Epithelial cell of esophagus (primary cell): ENCODE data around the gene KREMEN2.
A peak's percentile ranks its signal among the peaks of the same experiment; 100 is the strongest.

Experiments used
- DNase-seq: peaks from one replicate; pipeline ENCODE4 v3.0.0; 2010; ENCODE audit warnings: low read depth
- H3K4me3 ChIP-seq: 2 replicates; pipeline ENCODE4 v1.5.1; 2011; ENCODE audit warnings: mild to moderate bottlenecking, low read length, control low read depth
- TF ChIP-seq, protein P1 (sequence below): IDR thresholded peaks from 2 replicates; pipeline ENCODE4 v1.5.1; 2011; ENCODE audit warnings: low read depth, mild to moderate bottlenecking, low read length, control low read depth, inconsistent platforms; ENCODE audit not compliant: insufficient read depth; ENCODE audit errors: missing control alignments

Gene KREMEN2

DNA sequence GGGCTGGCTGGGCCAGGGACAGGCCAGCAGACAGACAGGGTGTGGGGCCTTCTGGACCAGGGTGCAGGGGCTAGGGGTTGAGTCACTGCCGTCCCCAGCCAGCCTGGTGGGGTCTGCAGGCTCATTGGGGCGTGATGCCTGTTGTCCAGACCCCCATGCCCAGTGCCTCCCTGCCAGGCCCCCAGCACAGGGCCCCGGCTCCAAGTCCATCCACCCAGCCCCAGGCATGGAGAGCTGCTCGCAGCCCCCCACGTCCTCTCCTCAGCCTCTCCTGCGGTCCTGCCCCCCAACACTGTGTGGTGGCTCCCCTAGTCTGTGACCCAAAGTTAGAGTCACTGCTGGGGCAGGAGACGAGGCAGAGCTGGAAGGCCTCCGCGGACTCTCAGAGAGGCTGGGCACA lies 23.2 kb downstream of the KREMEN2 start:
- H3K4me3 ChIP-seq = no peak overlapping the region
- TF ChIP-seq, protein P1, sequence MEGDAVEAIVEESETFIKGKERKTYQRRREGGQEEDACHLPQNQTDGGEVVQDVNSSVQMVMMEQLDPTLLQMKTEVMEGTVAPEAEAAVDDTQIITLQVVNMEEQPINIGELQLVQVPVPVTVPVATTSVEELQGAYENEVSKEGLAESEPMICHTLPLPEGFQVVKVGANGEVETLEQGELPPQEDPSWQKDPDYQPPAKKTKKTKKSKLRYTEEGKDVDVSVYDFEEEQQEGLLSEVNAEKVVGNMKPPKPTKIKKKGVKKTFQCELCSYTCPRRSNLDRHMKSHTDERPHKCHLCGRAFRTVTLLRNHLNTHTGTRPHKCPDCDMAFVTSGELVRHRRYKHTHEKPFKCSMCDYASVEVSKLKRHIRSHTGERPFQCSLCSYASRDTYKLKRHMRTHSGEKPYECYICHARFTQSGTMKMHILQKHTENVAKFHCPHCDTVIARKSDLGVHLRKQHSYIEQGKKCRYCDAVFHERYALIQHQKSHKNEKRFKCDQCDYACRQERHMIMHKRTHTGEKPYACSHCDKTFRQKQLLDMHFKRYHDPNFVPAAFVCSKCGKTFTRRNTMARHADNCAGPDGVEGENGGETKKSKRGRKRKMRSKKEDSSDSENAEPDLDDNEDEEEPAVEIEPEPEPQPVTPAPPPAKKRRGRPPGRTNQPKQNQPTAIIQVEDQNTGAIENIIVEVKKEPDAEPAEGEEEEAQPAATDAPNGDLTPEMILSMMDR = no peak
- no peak for DNase-seq

DNA sequence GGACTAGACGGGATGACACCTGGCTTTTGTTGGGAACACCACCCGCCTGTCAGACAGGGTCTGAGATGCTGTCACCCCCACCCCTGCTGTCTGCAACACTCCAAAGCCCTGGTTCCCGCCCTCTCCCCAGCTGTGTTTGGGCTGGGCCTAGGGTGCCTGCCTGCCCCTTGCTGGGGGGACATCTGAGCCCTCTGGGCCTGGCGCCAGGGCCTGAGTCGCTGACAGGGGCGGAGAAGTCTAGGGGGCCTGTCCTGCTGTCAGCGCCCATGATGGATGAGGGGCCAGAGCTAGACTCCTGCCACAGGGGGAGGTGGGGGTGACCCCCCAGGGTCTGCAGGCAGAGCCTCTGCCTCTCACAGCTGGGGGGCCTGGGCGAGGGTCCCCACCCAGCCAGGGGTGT lies 23.8 kb downstream of the KREMEN2 start:
- no peak overlapping the region for H3K4me3 ChIP-seq
- TF ChIP-seq, protein P1 = no peak
- no peak for DNase-seq

DNA sequence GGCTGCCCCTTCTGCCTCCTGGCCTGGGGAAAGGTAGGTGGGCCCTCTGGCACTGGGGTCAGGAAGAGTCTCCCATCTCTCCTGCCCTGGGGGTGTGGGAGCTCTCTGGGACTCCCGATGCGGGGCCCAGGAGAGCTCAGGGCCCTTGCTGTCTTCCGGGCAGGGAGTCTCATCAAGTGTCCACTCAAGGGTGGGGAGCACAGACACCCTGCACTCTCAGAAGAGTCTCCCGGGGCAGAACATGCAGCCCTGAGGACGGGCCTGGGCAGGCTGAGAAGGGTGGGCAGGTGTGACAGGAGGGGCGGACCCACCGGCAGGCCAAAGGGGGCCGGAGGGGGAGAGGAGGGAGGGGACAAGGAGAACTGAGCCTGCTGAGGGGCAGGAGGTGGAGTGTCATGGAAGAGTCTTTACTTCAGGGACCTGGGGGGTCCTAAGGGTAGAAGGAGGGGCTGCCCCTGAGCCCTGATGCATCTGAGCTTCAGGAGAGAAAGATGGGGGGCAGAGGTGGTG lies 24.6 kb downstream of the KREMEN2 start:
- no peak overlapping the region for H3K4me3 ChIP-seq
- TF ChIP-seq, protein P1 = no peak
- DNase-seq = no peak

DNA sequence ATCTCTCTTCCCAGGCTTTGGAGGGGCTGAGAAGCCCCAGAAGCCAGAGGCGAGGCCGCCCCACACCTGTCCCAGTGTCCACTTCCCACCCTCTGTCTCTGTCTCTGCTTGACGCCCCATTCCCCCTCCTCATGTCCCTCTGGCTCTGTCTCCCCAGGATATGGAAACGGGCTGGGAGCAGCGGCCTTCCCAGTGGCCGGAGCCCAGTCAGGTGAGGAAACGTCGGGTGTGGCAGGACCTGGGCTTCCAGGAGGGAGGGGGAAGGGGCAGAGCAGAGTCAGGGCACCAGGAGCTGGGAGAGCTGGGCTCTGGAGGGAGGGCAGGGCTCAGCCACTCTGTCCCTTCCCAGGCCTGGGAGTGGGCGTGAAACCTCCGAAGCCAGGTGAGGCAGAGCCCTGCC lies 26.8 kb downstream of the KREMEN2 start:
- TF ChIP-seq, protein P1 = no peak
- H3K4me3 ChIP-seq = no peak overlapping the region
- no peak for DNase-seq

DNA sequence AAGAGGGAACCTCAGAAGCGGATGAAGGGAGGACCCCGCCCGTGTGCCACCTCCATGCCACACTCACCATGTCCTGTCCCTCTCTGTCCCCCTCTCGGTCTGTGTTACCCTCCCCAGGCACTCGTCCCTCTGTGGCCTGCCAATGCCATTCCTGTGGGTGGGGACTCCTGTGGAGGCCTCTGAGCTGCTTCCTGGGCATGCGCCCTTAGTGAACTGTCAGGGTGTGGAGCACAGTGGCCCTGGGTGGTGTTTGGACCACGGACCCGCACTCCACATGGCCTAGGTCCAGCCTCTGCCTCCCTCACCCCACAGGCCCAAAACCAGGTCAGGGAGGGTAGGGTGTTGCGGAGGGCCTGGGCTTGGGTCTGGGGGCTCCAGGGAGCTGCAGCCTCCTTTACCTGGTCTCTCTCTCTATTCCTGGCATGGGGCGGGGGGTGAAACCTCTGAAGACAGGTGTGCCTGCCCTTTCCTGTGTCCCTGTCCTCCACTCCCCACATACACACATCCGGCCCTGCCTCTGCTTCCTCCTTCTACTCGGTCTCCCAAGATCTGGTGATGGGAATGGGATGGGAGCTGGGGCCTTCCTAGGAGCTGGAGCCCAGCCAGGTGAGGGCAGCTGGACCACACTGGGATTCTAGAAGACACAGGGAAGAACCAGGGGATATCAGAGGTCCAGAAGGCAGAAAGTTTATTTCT lies 27.6 kb downstream of the KREMEN2 start:
- DNase-seq = no peak
- no peak overlapping the region for H3K4me3 ChIP-seq
- TF ChIP-seq, protein P1 = no peak

DNA sequence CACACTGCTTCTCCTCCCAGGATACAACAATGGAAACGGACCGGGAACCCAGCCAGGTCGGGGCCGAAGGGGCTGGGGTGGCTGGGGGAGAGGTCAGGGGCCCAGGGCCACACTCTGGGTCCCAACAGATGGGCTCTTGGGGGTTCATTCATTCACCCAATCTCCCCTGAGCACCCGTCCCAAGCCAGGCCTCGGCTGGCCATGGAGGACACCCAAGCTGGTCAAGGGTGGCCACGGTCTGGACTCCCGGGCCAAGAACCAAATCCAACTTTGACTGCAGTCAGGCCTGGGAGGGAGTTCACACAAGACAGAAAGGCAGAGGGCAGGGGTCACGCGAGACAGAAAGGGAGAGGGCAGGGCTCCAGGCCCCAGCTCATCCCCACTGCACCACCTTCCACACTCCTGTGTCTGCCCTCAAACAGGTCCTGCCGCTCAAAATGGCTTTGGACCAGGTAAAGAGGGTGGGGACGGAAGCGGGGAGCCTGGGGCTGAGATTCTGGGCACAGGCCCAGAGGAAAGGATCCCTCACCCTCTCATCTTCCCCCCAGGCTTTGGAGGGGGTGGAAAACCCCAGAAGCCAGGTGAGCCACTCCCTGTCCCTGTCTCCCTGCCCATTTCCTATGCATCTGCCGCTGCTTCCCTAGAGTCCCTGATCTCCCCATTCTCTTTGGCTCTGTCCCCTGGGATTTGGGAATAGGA lies 28.5 kb downstream of the KREMEN2 start:
- peak; percentile 77 for DNase-seq
- TF ChIP-seq, protein P1 = no peak
- no peak overlapping the region for H3K4me3 ChIP-seq
